ENCODE data around the gene PRKCA.

DNA sequence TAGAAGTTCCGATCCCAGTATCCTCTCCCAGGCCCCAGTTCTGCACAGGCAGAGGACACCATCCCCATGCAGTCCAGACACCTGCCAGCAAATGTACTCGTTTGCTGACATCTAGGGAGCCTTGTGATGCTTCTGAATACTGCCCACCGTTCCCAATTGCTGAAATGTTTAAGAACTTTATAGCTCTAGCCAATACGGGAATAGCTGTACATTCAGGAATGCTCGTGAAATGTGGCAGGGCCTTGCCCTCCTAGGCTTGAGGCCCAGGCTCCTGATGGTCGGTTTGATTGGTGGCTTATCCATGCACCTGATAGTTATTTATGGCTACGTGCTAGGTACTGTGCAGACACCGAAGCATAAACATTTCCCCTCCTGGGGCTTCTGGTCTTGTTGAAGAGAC is 255.5 kb downstream of the PRKCA start:
- TF ChIP-seq POLR2A (IDR thresholded peaks at IDR 0.05; ENCODE audit: low read depth, low read length) (no peak), EZH2 (IDR thresholded peaks at IDR 0.05; ENCODE audit: borderline replicate concordance, low read depth, low read length, severe bottlenecking) (no peak)
- TF ChIP-seq, protein P1, sequence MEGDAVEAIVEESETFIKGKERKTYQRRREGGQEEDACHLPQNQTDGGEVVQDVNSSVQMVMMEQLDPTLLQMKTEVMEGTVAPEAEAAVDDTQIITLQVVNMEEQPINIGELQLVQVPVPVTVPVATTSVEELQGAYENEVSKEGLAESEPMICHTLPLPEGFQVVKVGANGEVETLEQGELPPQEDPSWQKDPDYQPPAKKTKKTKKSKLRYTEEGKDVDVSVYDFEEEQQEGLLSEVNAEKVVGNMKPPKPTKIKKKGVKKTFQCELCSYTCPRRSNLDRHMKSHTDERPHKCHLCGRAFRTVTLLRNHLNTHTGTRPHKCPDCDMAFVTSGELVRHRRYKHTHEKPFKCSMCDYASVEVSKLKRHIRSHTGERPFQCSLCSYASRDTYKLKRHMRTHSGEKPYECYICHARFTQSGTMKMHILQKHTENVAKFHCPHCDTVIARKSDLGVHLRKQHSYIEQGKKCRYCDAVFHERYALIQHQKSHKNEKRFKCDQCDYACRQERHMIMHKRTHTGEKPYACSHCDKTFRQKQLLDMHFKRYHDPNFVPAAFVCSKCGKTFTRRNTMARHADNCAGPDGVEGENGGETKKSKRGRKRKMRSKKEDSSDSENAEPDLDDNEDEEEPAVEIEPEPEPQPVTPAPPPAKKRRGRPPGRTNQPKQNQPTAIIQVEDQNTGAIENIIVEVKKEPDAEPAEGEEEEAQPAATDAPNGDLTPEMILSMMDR (IDR thresholded peaks at IDR 0.05; ENCODE audit: extremely low read depth in 1 of 2, insufficient read depth in 1 of 2, low read depth in 1 of 2, low read length in 2 of 2) = no peak

All from endothelial cell of umbilical vein (primary cell).